CD4-positive, alpha-beta T cell treated with Interleukin-4 for 1 hour (primary cell): ENCODE measurements around the gene TUBGCP3.

Source experiments
- DNase-seq, 2 donors: peaks; one replicate each; pipeline ENCODE4 v3.0.0-alpha.2; 2020 to 2022

Gene TUBGCP3

GRCh38 chr13:112616586-112617362 lies 28.8 kb upstream of the TUBGCP3 start:
- peak in 1 of 2 donors; percentile 12 for DNase-seq

GRCh38 chr13:112615391-112615790 lies 27.4 kb upstream of the TUBGCP3 start:
- no peak for DNase-seq

- no peak for DNase-seq
These were observed 26.9 kb upstream of the TUBGCP3 start for GRCh38 chr13:112614835-112615234.

GRCh38 chr13:112608212-112608611 lies 20.3 kb upstream of the TUBGCP3 start:
- DNase-seq: no peak

GRCh38 chr13:112606109-112607001 lies 18.4 kb upstream of the TUBGCP3 start:
- DNase-seq: peak; percentile 83 to 85

GRCh38 chr13:112605531-112605990 lies 17.6 kb upstream of the TUBGCP3 start:
- no peak for DNase-seq

- no peak for DNase-seq
These were observed 15.8 kb upstream of the TUBGCP3 start for GRCh38 chr13:112603641-112604225.

- no peak for DNase-seq
These were observed 14.2 kb upstream of the TUBGCP3 start for GRCh38 chr13:112602189-112602588.

GRCh38 chr13:112601371-112601770 lies 13.4 kb upstream of the TUBGCP3 start:
- no peak for DNase-seq

GRCh38 chr13:112596235-112596634 lies 8.3 kb upstream of the TUBGCP3 start:
- DNase-seq: no peak

- no peak for DNase-seq
These were observed 4.7 kb upstream of the TUBGCP3 start for GRCh38 chr13:112592647-112593046.

- DNase-seq: no peak
These were observed 4.2 kb upstream of the TUBGCP3 start for GRCh38 chr13:112592181-112592580.

- DNase-seq: no peak
These were observed 741 bp upstream of the TUBGCP3 start for GRCh38 chr13:112588490-112589297.

GRCh38 chr13:112587212-112587763 lies 665 bp downstream of the TUBGCP3 start:
- DNase-seq: peak; percentile 56 to 64

- DNase-seq: no peak
These were observed 1.5 kb downstream of the TUBGCP3 start for GRCh38 chr13:112586334-112586960.

- peak; percentile 23 to 75 for DNase-seq
These were observed 4.2 kb downstream of the TUBGCP3 start for GRCh38 chr13:112583592-112584277.

- DNase-seq: no peak
These were observed 5.7 kb downstream of the TUBGCP3 start for GRCh38 chr13:112582263-112582662.

GRCh38 chr13:112580912-112581311 lies 7.0 kb downstream of the TUBGCP3 start:
- DNase-seq: no peak

GRCh38 chr13:112580211-112580610 lies 7.7 kb downstream of the TUBGCP3 start:
- no peak for DNase-seq

- no peak for DNase-seq
These were observed 8.6 kb downstream of the TUBGCP3 start for GRCh38 chr13:112579310-112579843.

GRCh38 chr13:112576768-112577167 lies 11.2 kb downstream of the TUBGCP3 start:
- no peak for DNase-seq
